Gastrocnemius medialis (tissue), 4 donors: ENCODE measurements around the gene RPP25L. TPM values are rescaled to one million over a fixed set of nuclear protein-coding genes. Genes with fewer than 3 reads are reported as not detected.

ENCODE experiments used
- ATAC-seq, 2 donors: fragments of 150-250 bp; one replicate each; pipeline ENCODE4 v1.9.1; 2016
- DNase-seq, 2 donors: peaks; one replicate each; pipeline ENCODE4 v3.0.0-alpha.2; 2019
- H3K27ac ChIP-seq, 4 donors: fragments of 200-600 bp; sonication (generic); 1 replicate in 1 of 4; 2 replicates in 3 of 4; pipeline ENCODE4 v1.5.1; 2016 to 2018; ENCODE audit warnings: mild to moderate bottlenecking in 2 of 4, moderate library complexity in 1 of 4
- H3K27me3 ChIP-seq, 3 donors: fragments of 200-600 bp; sonication (generic) in 2 of 3; 1 replicate in 1 of 3; 2 replicates in 2 of 3; pipeline versions ENCODE4 v1.5.1 to v1.6.0; 2016 to 2019; ENCODE audit warnings: mild to moderate bottlenecking in 1 of 3, moderate library complexity in 1 of 3
- H3K36me3 ChIP-seq, 2 donors: fragments of 200-600 bp; sonication (generic) in 1 of 2; one replicate each; pipeline ENCODE4 v1.5.1; 2017 to 2018
- H3K4me1 ChIP-seq, 2 donors: fragments of 200-600 bp; sonication (generic) in 1 of 2; one replicate each; pipeline ENCODE4 v1.5.1; 2016 to 2017; ENCODE audit warnings: mild to moderate bottlenecking in 2 of 2
- H3K4me3 ChIP-seq, 4 donors: fragments of 200-600 bp; sonication (generic) in 3 of 4; 1 replicate in 1 of 4; 2 replicates in 3 of 4; pipeline ENCODE4 v1.5.1; 2016 to 2019; ENCODE audit warnings: mild to moderate bottlenecking in 2 of 4
- H3K9me3 ChIP-seq, 3 donors: fragments of 200-600 bp; sonication (generic) in 2 of 3; 1 replicate in 1 of 3; 2 replicates in 2 of 3; pipeline ENCODE4 v1.5.1; 2016 to 2019
- CTCF ChIP-seq, 5 experiments: fragments of 450-650 bp in 3 of 5; fragments of 200-600 bp in 2 of 5; sonication (generic) in 2 of 5; IDR thresholded peaks in 4 of 5; conservative IDR thresholded peaks in 1 of 5; 1 replicate in 4 of 5; 2 replicates in 1 of 5; pipeline ENCODE4 v1.5.1; 2016 to 2019; ENCODE audit warnings: antibody characterized with exemption in 5 of 5, mild to moderate bottlenecking in 3 of 5, moderate library complexity in 3 of 5
- POLR2A ChIP-seq, 2 donors: fragments of 450-650 bp; IDR thresholded peaks; one replicate each; pipeline ENCODE4 v1.6.1; 2017; ENCODE audit warnings: antibody characterized with exemption in 2 of 2, mild to moderate bottlenecking in 2 of 2, moderate library complexity in 2 of 2
- in situ Hi-C, 4 donors: fragments of 200-750 bp; cut with MboI; loops; one replicate each; pipeline versions ENCODE4 v1.15.0 to v1.8.0; 2017; ENCODE audit warnings: low sequenced_read_pairs in 4 of 4
- intact Hi-C: fragments of 100-400 bp; cut with DNase I; formaldehyde crosslinking; loops from one replicate; pipeline ENCODE4 v1.15.1; 2023; ENCODE audit warnings: low total_unique reads
- total RNA-seq, 4 donors: library from RNA; depleted of rRNA; stranded (reverse); fragments of >200 nt; gene quantifications; one replicate each; pipeline versions ENCODE4 v1.1.0 to v1.2.3, GENCODE V29; 2016

The RPP25L gene
- total RNA-seq, 4 donors from 2014 or later, result 53.7 to 138 (median 97.2) TPM

GRCh38 chr9:34571481-34571810, 40.5 kb downstream of the RPP25L start:
- in situ Hi-C loops, result no loop called here
- TF ChIP-seq POLR2A (IDR thresholded peaks at IDR 0.05), result no peak
- no peak for TF ChIP-seq CTCF (IDR thresholded peaks at IDR 0.05 in 4 of 5, conservative IDR thresholded peaks at IDR 0.05 in 1 of 5)
- H3K36me3 ChIP-seq, result peaks cover 0 to 8% of the 10 kb centered on the region in 2 donors
- intact Hi-C loops, result no loop called here
- H3K4me1 ChIP-seq, result peaks cover 27 to 39% of the 10 kb centered on the region in 2 donors
- no peak for DNase-seq
- H3K9me3 ChIP-seq, result no peaks in the 10 kb centered on the region
- peak overlapping the region in 2 of 4 donors; percentile 1 to 55 for H3K27ac ChIP-seq
- no peak for ATAC-seq
- no peaks in the 10 kb centered on the region for H3K27me3 ChIP-seq
- H3K4me3 ChIP-seq, result no peak overlapping the region

GRCh38 chr9:34570809-34571480, 41.0 kb downstream of the RPP25L start:
- peak; percentile 14 to 61 for ATAC-seq
- no peaks in the 10 kb centered on the region for H3K9me3 ChIP-seq
- peak in 1 of 2 donors; percentile 65 for DNase-seq
- no peaks in the 10 kb centered on the region for H3K27me3 ChIP-seq
- peak overlapping the region in 2 of 4 donors; percentile 1 to 55 for H3K27ac ChIP-seq
- intact Hi-C loops (no loop called here), in situ Hi-C loops (no loop called here)
- H3K36me3 ChIP-seq, result peaks cover 0 to 8% of the 10 kb centered on the region in 2 donors
- TF ChIP-seq POLR2A (IDR thresholded peaks at IDR 0.05) (no peak), CTCF (IDR thresholded peaks at IDR 0.05 in 4 of 5, conservative IDR thresholded peaks at IDR 0.05 in 1 of 5) (no peak)
- no peak overlapping the region for H3K4me3 ChIP-seq
- peaks cover 27 to 39% of the 10 kb centered on the region in 2 donors for H3K4me1 ChIP-seq

DNA sequence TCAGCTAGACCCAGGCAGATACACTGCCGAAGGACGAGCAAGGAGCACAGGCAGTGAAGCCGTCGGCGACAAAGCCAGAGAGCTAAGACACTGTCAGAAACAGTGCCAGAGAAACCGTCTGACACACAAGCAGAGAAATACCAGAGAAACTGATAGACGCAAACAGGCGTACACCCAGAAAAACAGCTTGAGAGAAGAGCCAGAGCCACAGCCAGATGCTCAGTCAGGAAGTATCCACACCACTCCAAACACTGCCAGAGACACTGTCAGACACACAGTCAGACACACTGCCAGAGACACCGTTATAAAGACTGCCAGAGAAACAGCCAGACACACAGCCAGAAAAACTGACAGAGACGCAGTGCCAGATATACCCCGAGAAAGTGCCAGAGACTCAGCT, 41.5 kb downstream of the RPP25L start:
- Histone ChIP-seq H3K4me1 (peaks cover 27 to 39% of the 10 kb centered on the region in 2 donors), H3K27me3 (no peaks in the 10 kb centered on the region), H3K27ac (peak overlapping the region in 2 of 4 donors; percentile 1 to 55), H3K36me3 (peaks cover 0 to 8% of the 10 kb centered on the region in 2 donors), H3K9me3 (no peaks in the 10 kb centered on the region), H3K4me3 (no peak overlapping the region)
- ATAC-seq (no peak), DNase-seq (no peak)
- TF ChIP-seq POLR2A (IDR thresholded peaks at IDR 0.05), result no peak
- no peak for TF ChIP-seq CTCF (IDR thresholded peaks at IDR 0.05 in 4 of 5, conservative IDR thresholded peaks at IDR 0.05 in 1 of 5)
- intact Hi-C loops, result no loop called here
- in situ Hi-C loops, result no loop called here

GRCh38 chr9:34568774-34569173, 43.1 kb downstream of the RPP25L start:
- intact Hi-C loops, result no loop called here
- in situ Hi-C loops, result no loop called here
- Histone ChIP-seq H3K36me3 (peaks cover 0 to 8% of the 10 kb centered on the region in 2 donors), H3K9me3 (no peaks in the 10 kb centered on the region), H3K27me3 (no peaks in the 10 kb centered on the region), H3K4me1 (peaks cover 27 to 39% of the 10 kb centered on the region in 2 donors), H3K4me3 (no peak overlapping the region), H3K27ac (peak overlapping the region in 1 of 4 donors; percentile 7)
- TF ChIP-seq POLR2A (IDR thresholded peaks at IDR 0.05) (no peak), CTCF (IDR thresholded peaks at IDR 0.05 in 4 of 5, conservative IDR thresholded peaks at IDR 0.05 in 1 of 5) (no peak)
- ATAC-seq (no peak), DNase-seq (no peak)
